ENCODE measurements around the gene SLC16A7.

The SLC16A7 gene

GRCh38 chr12:59733200-59733599, 137.4 kb downstream of the SLC16A7 start:
- TF ChIP-seq, protein P1, sequence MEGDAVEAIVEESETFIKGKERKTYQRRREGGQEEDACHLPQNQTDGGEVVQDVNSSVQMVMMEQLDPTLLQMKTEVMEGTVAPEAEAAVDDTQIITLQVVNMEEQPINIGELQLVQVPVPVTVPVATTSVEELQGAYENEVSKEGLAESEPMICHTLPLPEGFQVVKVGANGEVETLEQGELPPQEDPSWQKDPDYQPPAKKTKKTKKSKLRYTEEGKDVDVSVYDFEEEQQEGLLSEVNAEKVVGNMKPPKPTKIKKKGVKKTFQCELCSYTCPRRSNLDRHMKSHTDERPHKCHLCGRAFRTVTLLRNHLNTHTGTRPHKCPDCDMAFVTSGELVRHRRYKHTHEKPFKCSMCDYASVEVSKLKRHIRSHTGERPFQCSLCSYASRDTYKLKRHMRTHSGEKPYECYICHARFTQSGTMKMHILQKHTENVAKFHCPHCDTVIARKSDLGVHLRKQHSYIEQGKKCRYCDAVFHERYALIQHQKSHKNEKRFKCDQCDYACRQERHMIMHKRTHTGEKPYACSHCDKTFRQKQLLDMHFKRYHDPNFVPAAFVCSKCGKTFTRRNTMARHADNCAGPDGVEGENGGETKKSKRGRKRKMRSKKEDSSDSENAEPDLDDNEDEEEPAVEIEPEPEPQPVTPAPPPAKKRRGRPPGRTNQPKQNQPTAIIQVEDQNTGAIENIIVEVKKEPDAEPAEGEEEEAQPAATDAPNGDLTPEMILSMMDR (IDR thresholded peaks at IDR 0.05; ENCODE audit: low read depth, low read length), result no peak
- DNase-seq (ENCODE audit: extremely low read depth, low read depth), result no peak

GRCh38 chr12:59734371-59734770, 138.5 kb downstream of the SLC16A7 start:
- no peak for DNase-seq (ENCODE audit: extremely low read depth, low read depth)
- TF ChIP-seq, protein P1 (IDR thresholded peaks at IDR 0.05; ENCODE audit: low read depth, low read length), result no peak

DNA sequence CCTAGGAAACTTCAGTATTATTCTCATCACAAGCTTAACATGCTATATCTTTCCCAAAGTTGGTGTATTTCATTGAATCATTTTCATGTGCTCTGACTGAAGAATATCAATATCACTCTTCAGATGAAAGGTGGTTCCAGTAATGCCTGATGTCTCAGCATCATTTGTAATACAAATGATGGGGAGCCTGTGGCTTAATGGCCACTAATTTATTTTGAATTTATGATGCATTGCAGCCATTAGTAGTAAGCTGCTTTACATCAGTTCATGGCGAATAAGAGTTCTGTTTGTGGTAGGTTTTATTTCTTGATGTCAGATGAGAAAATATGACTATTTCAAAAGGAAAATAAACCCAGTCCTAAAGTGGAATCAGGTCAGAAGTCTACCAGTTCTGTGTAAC, 139.4 kb downstream of the SLC16A7 start:
- no peak for DNase-seq (ENCODE audit: extremely low read depth, low read depth)
- TF ChIP-seq, protein P1 (IDR thresholded peaks at IDR 0.05; ENCODE audit: low read depth, low read length), result no peak

GRCh38 chr12:59736359-59736758, 140.5 kb downstream of the SLC16A7 start:
- no peak for DNase-seq (ENCODE audit: extremely low read depth, low read depth)
- TF ChIP-seq, protein P1 (IDR thresholded peaks at IDR 0.05; ENCODE audit: low read depth, low read length), result no peak

DNA sequence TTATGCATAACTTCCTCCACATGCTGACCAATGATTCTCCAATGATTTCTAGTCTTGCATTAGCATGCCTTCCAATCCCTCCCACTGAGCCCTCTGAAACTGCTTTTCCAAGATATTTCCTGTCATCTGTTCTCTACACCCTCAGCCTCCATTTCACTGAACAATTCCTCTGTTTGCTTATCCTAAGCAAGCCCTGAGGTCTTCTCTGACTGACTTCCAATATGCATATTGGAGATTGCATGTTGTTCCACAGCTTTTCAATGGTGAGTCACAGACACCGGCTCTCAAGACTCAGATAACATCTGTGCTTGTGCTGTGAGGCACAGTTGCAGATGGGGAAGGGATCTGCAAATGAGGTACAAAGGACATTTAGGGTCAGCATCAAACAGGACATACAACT, 141.0 kb downstream of the SLC16A7 start:
- TF ChIP-seq, protein P1 (IDR thresholded peaks at IDR 0.05; ENCODE audit: low read depth, low read length), result no peak
- peak; percentile 81 for DNase-seq (ENCODE audit: extremely low read depth, low read depth)

DNA sequence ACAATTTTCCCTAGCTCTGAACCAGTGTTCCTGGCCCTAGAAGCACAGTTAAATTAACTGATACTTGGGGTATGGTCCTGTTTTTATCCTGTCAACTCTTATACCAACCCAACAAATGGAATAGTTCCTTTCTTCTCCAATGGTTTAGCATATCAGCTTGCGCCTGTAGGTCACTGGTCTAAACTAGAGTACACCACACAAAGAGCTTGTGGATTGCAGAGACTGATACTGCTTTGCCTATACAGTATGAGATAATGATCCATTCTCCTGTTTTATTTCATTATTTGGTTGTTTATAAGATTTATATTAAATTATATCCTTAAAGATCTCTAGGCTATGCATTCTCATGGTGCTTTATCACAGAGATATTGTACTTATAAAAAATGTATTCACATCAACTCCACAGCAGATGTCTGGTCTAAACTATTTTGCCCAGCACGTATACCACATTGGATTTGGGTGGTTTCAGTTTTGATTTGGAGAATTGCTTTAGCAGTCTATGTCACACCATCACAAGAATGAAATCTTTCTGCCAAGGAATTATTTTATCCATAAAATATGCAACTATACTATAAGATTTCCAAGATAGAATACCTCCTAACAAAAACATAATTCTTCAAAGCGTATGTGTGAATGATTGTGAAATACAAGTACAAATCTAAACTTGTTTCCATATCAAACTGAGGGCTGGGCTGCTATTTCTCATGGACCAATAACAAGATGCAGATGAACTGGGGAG, 142.1 kb downstream of the SLC16A7 start:
- no peak for DNase-seq (ENCODE audit: extremely low read depth, low read depth)
- TF ChIP-seq, protein P1 (IDR thresholded peaks at IDR 0.05; ENCODE audit: low read depth, low read length), result no peak

GRCh38 chr12:59742841-59743240, 147.0 kb downstream of the SLC16A7 start:
- no peak for DNase-seq (ENCODE audit: extremely low read depth, low read depth)
- TF ChIP-seq, protein P1 (IDR thresholded peaks at IDR 0.05; ENCODE audit: low read depth, low read length), result no peak
